ENCODE data around the gene PROC.

- TF ChIP-seq CTCF (IDR thresholded peaks at IDR 0.05) (no peak), POLR2AphosphoS5 (IDR thresholded peaks at IDR 0.05; ENCODE audit: insufficient read depth in 1 of 2, low read depth in 1 of 2) (no peak), POLR2A (IDR thresholded peaks at IDR 0.05) (no peak)
Measured at GRCh38 chr2:127403460-127403859, 14.8 kb upstream of the PROC start.

Measured in vagina (tissue), 2 donors.